ENCODE data around the gene CHRNA4.
"Not testable (repeated sequence)": the region's sequence is repeated elsewhere in the genome, so short reads cannot be mapped to it uniquely, and the experiment has no call there.

The CHRNA4 gene

DNA sequence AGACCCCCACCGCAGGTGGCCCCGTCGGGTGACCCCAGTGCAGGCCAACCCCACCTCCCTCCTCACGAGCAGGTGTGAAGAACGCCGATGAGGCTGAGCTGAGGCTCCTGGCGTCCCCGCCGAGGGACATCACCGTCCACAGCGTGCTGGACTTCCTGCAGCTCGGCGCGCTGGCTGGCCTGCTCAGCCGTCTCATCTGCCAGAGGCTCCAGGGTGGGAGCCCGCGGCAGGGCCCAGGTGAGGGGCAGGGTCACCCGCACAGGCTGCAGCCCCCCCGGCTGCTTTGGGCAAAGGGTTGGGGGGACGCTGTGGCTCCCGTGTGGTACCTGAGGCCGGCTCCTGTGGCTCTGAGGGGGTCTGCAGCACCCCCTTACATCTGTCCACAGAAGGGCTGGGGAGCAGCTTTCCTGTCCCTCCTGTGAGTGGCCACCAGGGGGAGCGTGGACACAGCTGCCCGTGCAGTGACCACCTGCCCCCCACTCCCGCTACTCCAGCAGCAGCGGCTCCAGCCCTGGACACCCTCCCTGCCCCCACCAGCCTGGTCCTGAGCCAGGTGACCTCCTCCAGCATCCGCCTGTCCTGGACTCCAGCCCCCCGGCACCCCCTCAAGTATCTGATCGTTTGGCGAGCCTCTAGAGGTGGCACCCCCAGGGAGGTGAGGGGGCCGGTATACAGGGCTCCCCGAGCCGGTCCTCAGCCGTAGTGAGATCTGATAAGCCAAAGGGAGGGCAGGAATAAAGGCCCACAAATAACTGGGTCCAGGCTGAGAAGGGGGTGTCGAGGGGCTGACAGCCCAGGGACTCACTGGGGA lies 51.7 kb downstream of the CHRNA4 start:
- H3K36me3 ChIP-seq (ENCODE audit: insufficient read depth, low read length): no peaks in the 10 kb centered on the region
- H3K4me2 ChIP-seq (ENCODE audit: low read length): no peak overlapping the region
- no peak overlapping the region for H3K4me3 ChIP-seq (ENCODE audit: low read length)
- H3K9ac ChIP-seq (ENCODE audit: low read depth, low read length): no peak overlapping the region
- peaks cover 47% of the 10 kb centered on the region for H3K27me3 ChIP-seq (ENCODE audit: control insufficient read depth, insufficient read depth, low read length)
- no peaks in the 10 kb centered on the region for H3K9me3 ChIP-seq (replicated peaks; ENCODE audit: low read length)
- no peaks in the 10 kb centered on the region for H3K4me1 ChIP-seq (ENCODE audit: control insufficient read depth, insufficient read depth, low read length)

DNA sequence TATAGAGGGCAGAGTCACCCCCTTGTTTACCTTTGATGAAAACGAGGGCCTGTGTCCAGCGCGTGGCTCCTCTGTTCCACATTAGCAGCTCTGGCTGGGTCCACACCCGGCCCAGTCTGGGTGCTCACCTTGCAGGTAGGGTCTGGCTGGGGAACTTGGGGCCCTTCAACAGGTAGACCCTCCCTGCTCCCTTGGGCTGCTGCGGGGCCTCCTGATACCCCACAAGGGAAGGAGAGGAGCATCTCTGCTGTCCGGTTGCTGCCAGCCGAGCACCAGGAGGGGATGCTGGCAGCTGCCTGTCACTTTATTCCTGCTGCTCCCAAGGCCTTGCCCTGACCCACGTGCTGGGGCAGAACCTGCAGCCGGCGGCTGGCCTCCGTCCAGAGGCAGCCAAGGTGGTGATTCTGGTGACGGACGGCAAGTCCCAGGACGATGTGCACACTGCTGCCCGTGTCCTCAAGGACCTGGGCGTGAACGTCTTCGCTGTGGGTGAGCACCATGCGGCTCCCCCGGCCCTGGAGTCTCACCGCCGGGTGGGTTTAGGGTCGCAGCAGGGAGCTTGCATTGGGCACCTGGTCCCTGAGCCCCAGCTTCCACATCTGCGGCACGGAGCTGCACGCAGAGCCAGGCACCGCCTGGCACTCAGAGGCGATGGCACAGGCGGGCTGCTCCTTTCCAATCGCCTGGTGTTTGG lies 52.8 kb downstream of the CHRNA4 start:
- Histone ChIP-seq H3K36me3 (ENCODE audit: insufficient read depth, low read length) (no peaks in the 10 kb centered on the region), H3K4me2 (ENCODE audit: low read length) (no peak overlapping the region), H3K4me1 (ENCODE audit: control insufficient read depth, insufficient read depth, low read length) (no peaks in the 10 kb centered on the region), H3K9me3 (replicated peaks; ENCODE audit: low read length) (no peaks in the 10 kb centered on the region), H3K4me3 (ENCODE audit: low read length) (no peak overlapping the region), H3K9ac (ENCODE audit: low read depth, low read length) (no peak overlapping the region), H3K27me3 (ENCODE audit: control insufficient read depth, insufficient read depth, low read length) (peaks cover 41% of the 10 kb centered on the region)

DNA sequence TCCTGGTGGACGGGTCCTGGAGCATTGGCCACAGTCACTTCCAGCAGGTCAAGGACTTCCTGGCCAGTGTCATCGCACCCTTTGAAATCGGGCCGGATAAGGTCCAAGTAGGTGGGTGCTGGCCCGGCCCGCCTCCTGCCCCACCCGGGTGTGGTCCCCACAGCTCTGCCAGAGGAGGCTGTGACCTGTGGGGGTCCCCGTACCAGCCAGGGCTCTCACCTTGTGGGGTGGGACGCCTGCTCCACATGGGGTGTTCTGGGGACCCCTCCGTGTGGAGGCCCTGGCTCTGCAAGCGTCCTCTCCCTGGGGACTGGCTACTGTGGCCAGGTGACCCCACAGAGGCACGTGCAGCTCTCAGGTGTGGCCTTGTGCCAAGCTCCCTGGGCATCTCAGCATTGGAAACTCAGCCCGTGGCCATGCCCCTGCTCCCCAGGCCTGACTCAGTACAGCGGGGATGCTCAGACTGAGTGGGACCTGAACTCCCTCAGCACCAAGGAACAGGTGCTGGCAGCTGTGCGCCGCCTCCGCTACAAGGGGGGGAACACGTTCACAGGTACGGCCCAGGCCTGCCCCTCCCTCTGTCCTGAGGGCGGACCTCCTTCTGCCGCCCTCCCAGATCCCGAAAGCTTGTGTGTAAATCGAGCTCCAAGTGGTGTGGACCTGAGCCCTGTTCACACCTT lies 53.5 kb downstream of the CHRNA4 start:
- Histone ChIP-seq H3K9me3 (replicated peaks; ENCODE audit: low read length) (no peaks in the 10 kb centered on the region), H3K4me3 (ENCODE audit: low read length) (no peak overlapping the region), H3K4me1 (ENCODE audit: control insufficient read depth, insufficient read depth, low read length) (no peaks in the 10 kb centered on the region), H3K36me3 (ENCODE audit: insufficient read depth, low read length) (no peaks in the 10 kb centered on the region), H3K27me3 (ENCODE audit: control insufficient read depth, insufficient read depth, low read length) (peaks cover 46% of the 10 kb centered on the region), H3K9ac (ENCODE audit: low read depth, low read length) (no peak overlapping the region), H3K4me2 (ENCODE audit: low read length) (no peak overlapping the region)

DNA sequence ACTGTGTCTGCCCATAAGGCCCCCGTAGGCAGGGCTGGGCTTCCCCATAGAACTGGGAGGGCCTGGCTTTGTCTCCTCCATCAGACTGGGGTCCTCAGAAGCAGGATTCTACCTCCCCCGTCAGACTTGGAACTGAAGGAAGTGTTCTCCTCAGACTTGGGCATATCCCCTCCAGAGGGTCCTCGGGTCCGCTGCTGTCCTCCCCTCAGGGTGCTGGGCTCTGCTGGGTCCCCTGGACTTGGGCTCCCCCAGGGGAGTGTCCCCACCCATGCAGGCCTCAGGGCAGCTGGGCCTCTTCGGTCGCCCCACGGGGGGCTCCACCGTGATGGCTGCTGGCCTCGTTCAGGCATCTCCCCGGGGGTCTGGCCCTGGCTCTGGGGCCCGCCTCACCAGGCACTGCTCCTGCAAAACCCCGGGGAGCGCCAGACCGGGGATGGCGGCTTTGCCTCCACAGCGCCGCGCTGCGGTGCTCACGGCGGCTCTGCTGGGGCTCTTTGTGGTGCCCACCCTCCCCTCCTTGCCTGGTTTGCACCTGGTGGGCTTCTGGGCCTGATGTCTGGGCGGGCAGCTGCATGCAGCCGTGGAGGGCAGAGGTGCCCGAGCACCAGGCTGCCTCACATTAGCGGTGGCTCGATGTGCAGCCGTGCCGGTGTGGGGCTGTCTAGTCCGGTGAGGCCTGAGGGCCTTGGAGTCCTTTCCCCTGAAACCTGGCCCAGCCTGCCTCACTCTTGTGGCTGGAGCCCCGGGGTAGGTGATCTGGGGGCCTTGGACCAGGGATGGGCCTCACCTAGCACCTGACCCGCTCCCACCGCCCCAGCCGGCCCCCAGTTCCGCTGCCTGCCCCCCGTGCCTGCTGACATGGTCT lies 54.2 kb downstream of the CHRNA4 start:
- H3K36me3 ChIP-seq (ENCODE audit: insufficient read depth, low read length): no peaks in the 10 kb centered on the region
- H3K4me3 ChIP-seq (ENCODE audit: low read length): no peak overlapping the region
- H3K27me3 ChIP-seq (ENCODE audit: control insufficient read depth, insufficient read depth, low read length): peaks cover 48% of the 10 kb centered on the region
- no peak overlapping the region for H3K4me2 ChIP-seq (ENCODE audit: low read length)
- H3K4me1 ChIP-seq (ENCODE audit: control insufficient read depth, insufficient read depth, low read length): no peaks in the 10 kb centered on the region
- no peaks in the 10 kb centered on the region for H3K9me3 ChIP-seq (replicated peaks; ENCODE audit: low read length)
- no peak overlapping the region for H3K9ac ChIP-seq (ENCODE audit: low read depth, low read length)

DNA sequence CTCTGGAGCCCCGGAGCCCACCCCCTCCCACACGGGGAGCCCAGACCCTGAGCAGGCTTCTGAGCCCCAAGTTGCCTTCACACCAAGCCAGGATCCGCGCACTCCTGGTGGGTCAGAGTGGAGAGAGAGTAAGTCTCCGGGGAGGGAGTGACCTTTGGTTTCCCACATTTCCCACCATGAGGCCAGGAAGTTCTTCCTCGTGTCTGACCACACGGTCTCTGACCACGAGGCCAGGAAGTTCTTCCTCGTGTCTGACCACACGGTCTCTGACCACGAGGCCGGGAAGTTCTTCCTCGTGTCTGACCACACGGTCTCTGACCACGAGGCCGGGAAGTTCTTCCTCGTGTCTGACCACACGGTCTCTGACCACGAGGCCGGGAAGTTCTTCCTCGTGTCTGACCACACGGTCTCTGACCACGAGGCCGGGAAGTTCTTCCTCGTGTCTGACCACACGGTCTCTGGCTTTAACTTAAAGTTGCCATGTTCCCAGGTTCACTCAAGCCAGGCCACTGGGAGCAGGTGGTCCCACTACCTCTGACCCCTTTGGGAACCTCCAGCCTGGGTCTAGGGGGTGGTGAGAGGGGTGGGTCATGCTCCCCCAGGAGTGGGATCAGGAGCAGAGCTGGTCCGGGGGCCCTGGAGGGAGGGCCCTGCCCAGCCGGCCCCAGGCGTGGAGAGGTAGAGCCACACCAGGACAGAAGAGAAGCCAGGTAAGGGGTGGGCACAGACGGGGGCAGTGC lies 55.0 kb downstream of the CHRNA4 start:
- H3K4me3 ChIP-seq (ENCODE audit: low read length); H3K9me3 ChIP-seq (replicated peaks; ENCODE audit: low read length); H3K36me3 ChIP-seq (ENCODE audit: insufficient read depth, low read length); H3K9ac ChIP-seq (ENCODE audit: low read depth, low read length); H3K4me2 ChIP-seq (ENCODE audit: low read length); H3K4me1 ChIP-seq (ENCODE audit: control insufficient read depth, insufficient read depth, low read length): not testable (repeated sequence)
- H3K27me3 ChIP-seq (ENCODE audit: control insufficient read depth, insufficient read depth, low read length): peaks cover 53% of the 10 kb centered on the region

DNA sequence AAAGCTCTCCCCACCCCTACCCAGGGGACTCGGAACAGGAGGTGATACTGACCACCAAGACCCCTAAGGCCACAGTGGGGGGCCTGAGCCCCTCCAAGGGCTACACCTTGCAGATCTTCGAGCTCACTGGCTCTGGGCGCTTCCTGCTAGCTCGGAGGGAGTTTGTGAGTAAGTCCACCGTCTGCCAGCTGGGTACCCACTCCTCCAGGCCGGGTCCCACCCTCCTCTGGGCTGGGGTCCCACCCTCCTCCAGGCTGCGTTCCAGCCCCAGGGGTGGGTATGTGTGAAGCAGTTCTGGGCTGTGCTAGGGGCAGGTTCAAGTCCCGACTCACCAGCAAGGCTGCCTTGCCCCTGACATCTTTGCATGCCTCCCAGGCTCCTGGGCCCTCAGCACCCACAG lies 55.8 kb downstream of the CHRNA4 start:
- H3K4me3 ChIP-seq (ENCODE audit: low read length): no peak overlapping the region
- H3K9me3 ChIP-seq (replicated peaks; ENCODE audit: low read length): no peaks in the 10 kb centered on the region
- no peak overlapping the region for H3K4me2 ChIP-seq (ENCODE audit: low read length)
- peaks cover 54% of the 10 kb centered on the region for H3K27me3 ChIP-seq (ENCODE audit: control insufficient read depth, insufficient read depth, low read length)
- no peak overlapping the region for H3K9ac ChIP-seq (ENCODE audit: low read depth, low read length)
- H3K36me3 ChIP-seq (ENCODE audit: insufficient read depth, low read length): no peaks in the 10 kb centered on the region
- H3K4me1 ChIP-seq (ENCODE audit: control insufficient read depth, insufficient read depth, low read length): no peaks in the 10 kb centered on the region

DNA sequence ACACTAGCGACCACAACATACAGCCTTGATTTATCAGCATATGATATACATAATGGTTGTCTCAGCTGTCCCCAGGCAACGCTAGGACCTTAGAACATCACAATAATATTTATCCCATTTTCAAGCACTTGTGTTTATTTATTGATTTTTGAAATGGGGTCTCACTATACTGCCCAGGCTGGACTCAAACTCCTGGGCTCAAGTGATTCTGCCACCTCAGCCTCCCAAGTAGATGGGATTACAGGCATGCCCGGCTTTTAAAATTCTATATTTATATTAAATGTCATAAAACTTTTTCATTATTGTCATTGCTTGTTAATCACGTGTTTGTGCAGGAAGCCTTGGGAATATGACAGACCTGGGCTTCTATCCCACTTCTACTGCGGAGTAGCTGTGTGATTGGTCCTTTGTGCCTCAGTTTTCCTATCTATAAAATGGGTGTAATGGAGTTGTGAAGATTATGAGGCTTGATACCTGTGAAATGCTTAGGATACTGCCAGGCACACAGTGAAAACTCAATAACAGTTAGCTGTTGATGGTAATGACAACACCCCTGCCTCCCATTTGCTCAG lies 58.0 kb downstream of the CHRNA4 start:
- H3K9ac ChIP-seq (ENCODE audit: low read depth, low read length): no peak overlapping the region
- H3K27me3 ChIP-seq (ENCODE audit: control insufficient read depth, insufficient read depth, low read length): peaks cover 51% of the 10 kb centered on the region
- no peak overlapping the region for H3K4me2 ChIP-seq (ENCODE audit: low read length)
- H3K36me3 ChIP-seq (ENCODE audit: insufficient read depth, low read length): no peaks in the 10 kb centered on the region
- no peaks in the 10 kb centered on the region for H3K9me3 ChIP-seq (replicated peaks; ENCODE audit: low read length)
- no peak overlapping the region for H3K4me3 ChIP-seq (ENCODE audit: low read length)
- H3K4me1 ChIP-seq (ENCODE audit: control insufficient read depth, insufficient read depth, low read length): no peaks in the 10 kb centered on the region

DNA sequence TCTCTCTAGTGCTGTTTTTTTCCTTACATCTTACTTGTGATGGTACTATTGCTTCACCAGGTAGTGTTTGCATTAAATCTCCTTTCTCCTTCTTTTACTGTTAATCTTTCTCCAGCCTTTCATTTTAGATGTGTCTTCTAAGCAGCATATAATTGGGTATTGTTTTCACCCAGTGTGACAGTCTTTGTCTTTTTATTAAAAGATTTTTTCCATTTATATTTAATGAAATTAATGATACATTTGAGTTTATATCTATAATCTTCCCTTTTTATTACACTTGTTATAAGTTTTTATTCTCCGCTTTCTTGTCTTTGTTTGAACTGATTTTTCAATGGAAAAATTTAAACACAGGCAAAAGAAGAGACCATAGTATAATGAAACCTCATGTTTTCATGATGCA lies 59.5 kb downstream of the CHRNA4 start:
- Histone ChIP-seq H3K4me3 (ENCODE audit: low read length) (no peak overlapping the region), H3K36me3 (ENCODE audit: insufficient read depth, low read length) (no peaks in the 10 kb centered on the region), H3K27me3 (ENCODE audit: control insufficient read depth, insufficient read depth, low read length) (peaks cover 38% of the 10 kb centered on the region), H3K9ac (ENCODE audit: low read depth, low read length) (no peak overlapping the region), H3K4me2 (ENCODE audit: low read length) (no peak overlapping the region), H3K9me3 (replicated peaks; ENCODE audit: low read length) (no peaks in the 10 kb centered on the region), H3K4me1 (ENCODE audit: control insufficient read depth, insufficient read depth, low read length) (no peaks in the 10 kb centered on the region)

DNA sequence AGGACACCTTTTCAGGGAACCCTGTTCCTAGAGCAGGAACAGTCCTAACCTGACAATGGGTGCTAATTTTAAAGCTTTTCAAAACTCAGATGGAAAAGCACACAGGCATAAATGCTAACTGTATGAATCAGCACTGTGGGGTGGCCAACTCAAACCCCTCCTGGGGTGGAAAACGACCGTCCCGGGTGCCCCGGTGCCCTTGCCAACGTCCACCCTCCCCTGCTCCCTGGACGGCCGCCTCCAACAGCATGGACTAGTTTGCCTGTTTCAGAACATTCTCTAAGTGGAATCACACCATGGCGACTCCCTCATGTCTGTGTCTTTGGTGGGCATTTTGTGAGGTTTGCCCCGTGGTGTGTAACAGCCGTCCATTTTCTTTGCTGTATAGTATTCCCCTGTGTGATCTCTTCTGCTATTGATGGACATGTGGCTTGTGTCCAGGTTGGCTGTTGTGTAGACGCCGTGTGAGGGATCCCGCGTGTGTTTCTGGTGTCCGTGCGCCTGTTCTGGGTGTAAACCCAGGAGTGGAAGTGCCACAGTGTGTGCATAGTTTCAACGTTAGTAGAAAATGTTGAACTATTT lies 62.3 kb downstream of the CHRNA4 start:
- Histone ChIP-seq H3K27me3 (ENCODE audit: control insufficient read depth, insufficient read depth, low read length) (peaks cover 42% of the 10 kb centered on the region), H3K36me3 (ENCODE audit: insufficient read depth, low read length) (no peaks in the 10 kb centered on the region), H3K4me3 (ENCODE audit: low read length) (no peak overlapping the region), H3K9ac (ENCODE audit: low read depth, low read length) (no peak overlapping the region), H3K4me1 (ENCODE audit: control insufficient read depth, insufficient read depth, low read length) (no peaks in the 10 kb centered on the region), H3K9me3 (replicated peaks; ENCODE audit: low read length) (no peaks in the 10 kb centered on the region), H3K4me2 (ENCODE audit: low read length) (no peak overlapping the region)

DNA sequence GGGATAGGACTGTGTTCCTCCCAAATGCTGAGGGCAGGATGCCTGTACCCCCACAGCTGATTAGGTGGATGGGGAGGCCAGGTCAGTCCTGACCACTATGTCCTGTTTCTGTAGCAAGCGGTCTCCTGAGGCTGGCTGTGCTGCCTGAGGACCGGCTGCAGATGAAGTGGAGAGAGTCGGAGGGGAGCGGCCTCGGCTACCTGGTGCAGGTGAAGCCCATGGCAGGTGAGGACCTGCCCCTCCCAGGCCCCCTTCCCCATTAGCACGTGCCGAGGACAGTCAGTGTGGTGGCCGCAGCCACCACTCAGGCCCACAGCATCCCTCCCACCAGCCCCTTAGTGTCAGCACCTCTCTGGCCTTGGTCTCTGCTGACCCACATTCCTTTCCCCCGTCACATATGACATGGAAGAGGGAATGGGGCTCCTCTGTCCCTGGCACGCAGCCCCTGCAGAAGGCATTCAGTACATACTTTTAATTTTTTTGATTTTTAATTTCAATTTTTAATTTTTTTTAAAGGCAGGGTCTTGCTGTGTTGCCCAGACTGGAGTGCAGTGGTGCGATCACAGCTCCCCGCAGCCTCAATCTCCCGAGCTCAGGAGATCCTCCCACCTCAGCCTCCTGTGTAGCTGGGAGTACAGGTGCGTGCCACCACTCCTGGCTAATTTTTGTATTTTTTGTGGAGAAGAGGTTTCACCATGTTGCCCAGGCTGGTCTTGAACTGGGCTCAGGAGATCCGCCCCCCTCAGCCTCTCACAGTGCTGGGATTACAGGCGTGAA lies 63.2 kb downstream of the CHRNA4 start:
- no peaks in the 10 kb centered on the region for H3K36me3 ChIP-seq (ENCODE audit: insufficient read depth, low read length)
- no peak overlapping the region for H3K9ac ChIP-seq (ENCODE audit: low read depth, low read length)
- no peak overlapping the region for H3K4me2 ChIP-seq (ENCODE audit: low read length)
- H3K4me3 ChIP-seq (ENCODE audit: low read length): no peak overlapping the region
- no peaks in the 10 kb centered on the region for H3K9me3 ChIP-seq (replicated peaks; ENCODE audit: low read length)
- H3K27me3 ChIP-seq (ENCODE audit: control insufficient read depth, insufficient read depth, low read length): peaks cover 39% of the 10 kb centered on the region
- no peaks in the 10 kb centered on the region for H3K4me1 ChIP-seq (ENCODE audit: control insufficient read depth, insufficient read depth, low read length)

All from skeletal muscle satellite cell (primary cell).